ENCODE data around the gene EVPL. TPM values are rescaled to one million over a fixed set of nuclear protein-coding genes. Genes with fewer than 3 reads are reported as not detected.

Gene EVPL
- total and polyA plus RNA-seq, 2 experiments from 2014 or later, result 0.47 to 1.3 TPM

GRCh38 chr17:76032780-76033108 lies 5.6 kb upstream of the EVPL start:
- Mint-ChIP-seq H3K36me3 (ENCODE audit: low read depth) (no peaks in the 10 kb centered on the region), H3K4me3 (no peak overlapping the region), H3K9me3 (no peaks in the 10 kb centered on the region), H3K4me1 (peaks cover 23% of the 10 kb centered on the region), H3K27ac (no peak overlapping the region), H3K27me3 (ENCODE audit: insufficient read depth, low read depth, poor library complexity) (peaks cover 14% of the 10 kb centered on the region)
- DNase-seq (ENCODE audit: low spot score) (no peak), ATAC-seq (no peak)
- no peaks in the 10 kb centered on the region for H3K36me3 ChIP-seq (ENCODE audit: insufficient read depth)
- no peak overlapping the region for H3K4me3 ChIP-seq
- no peaks in the 10 kb centered on the region for H3K79me2 ChIP-seq (replicated peaks; ENCODE audit: insufficient read depth)
- no peak overlapping the region for H3K27ac ChIP-seq (ENCODE audit: low read depth)
- H3F3A ChIP-seq (replicated peaks; ENCODE audit: low read depth), result peaks cover 12% of the 10 kb centered on the region
- peak overlapping the region; percentile 72 for H2AFZ ChIP-seq
- no peaks in the 10 kb centered on the region for H3K27me3 ChIP-seq (ENCODE audit: insufficient read depth)
- H3K4me1 ChIP-seq (ENCODE audit: insufficient read depth), result peaks cover 22% of the 10 kb centered on the region
- H4K20me1 ChIP-seq (replicated peaks; ENCODE audit: insufficient read depth), result no peaks in the 10 kb centered on the region
- H3K9me2 ChIP-seq (ENCODE audit: insufficient read depth), result no peaks in the 10 kb centered on the region
- TF ChIP-seq ZNF462 (CRISPR knock-in tag; IDR thresholded peaks at IDR 0.05) (no peak), STAT1 (IDR thresholded peaks at IDR 0.05; ENCODE audit: unreplicated experiment) (no peak)
- no peak overlapping the region for H3K4me2 ChIP-seq

GRCh38 chr17:76032073-76032779 lies 5.1 kb upstream of the EVPL start:
- H3K4me2 ChIP-seq, result no peak overlapping the region
- H3K4me3 Mint-ChIP-seq, result no peak overlapping the region
- no peaks in the 10 kb centered on the region for H3K79me2 ChIP-seq (replicated peaks; ENCODE audit: insufficient read depth)
- H3K36me3 Mint-ChIP-seq (ENCODE audit: low read depth), result no peaks in the 10 kb centered on the region
- no peaks in the 10 kb centered on the region for H4K20me1 ChIP-seq (replicated peaks; ENCODE audit: insufficient read depth)
- H3K36me3 ChIP-seq (ENCODE audit: insufficient read depth), result no peaks in the 10 kb centered on the region
- H3K4me3 ChIP-seq, result no peak overlapping the region
- H3K27ac Mint-ChIP-seq, result no peak overlapping the region
- peaks cover 14% of the 10 kb centered on the region for H3K27me3 Mint-ChIP-seq (ENCODE audit: insufficient read depth, low read depth, poor library complexity)
- peak overlapping the region; percentile 72 for H2AFZ ChIP-seq
- H3K27ac ChIP-seq (ENCODE audit: low read depth), result no peak overlapping the region
- H3K4me1 Mint-ChIP-seq, result peaks cover 25% of the 10 kb centered on the region
- H3K4me1 ChIP-seq (ENCODE audit: insufficient read depth), result peaks cover 22% of the 10 kb centered on the region
- no peaks in the 10 kb centered on the region for H3K9me3 Mint-ChIP-seq
- peaks cover 12% of the 10 kb centered on the region for H3F3A ChIP-seq (replicated peaks; ENCODE audit: low read depth)
- H3K9me2 ChIP-seq (ENCODE audit: insufficient read depth), result no peaks in the 10 kb centered on the region
- ATAC-seq, result no peak
- DNase-seq (ENCODE audit: low spot score), result no peak
- H3K27me3 ChIP-seq (ENCODE audit: insufficient read depth), result no peaks in the 10 kb centered on the region
- no peak for TF ChIP-seq ZNF331 (CRISPR knock-in tag; IDR thresholded peaks at IDR 0.05; ENCODE audit: low read depth)
- TF ChIP-seq ZNF114 (CRISPR knock-in tag; IDR thresholded peaks at IDR 0.05), result no peak
- no peak for TF ChIP-seq CREB1 (CRISPR knock-in tag; IDR thresholded peaks at IDR 0.05; ENCODE audit: low read depth)
- TF ChIP-seq, protein P1, sequence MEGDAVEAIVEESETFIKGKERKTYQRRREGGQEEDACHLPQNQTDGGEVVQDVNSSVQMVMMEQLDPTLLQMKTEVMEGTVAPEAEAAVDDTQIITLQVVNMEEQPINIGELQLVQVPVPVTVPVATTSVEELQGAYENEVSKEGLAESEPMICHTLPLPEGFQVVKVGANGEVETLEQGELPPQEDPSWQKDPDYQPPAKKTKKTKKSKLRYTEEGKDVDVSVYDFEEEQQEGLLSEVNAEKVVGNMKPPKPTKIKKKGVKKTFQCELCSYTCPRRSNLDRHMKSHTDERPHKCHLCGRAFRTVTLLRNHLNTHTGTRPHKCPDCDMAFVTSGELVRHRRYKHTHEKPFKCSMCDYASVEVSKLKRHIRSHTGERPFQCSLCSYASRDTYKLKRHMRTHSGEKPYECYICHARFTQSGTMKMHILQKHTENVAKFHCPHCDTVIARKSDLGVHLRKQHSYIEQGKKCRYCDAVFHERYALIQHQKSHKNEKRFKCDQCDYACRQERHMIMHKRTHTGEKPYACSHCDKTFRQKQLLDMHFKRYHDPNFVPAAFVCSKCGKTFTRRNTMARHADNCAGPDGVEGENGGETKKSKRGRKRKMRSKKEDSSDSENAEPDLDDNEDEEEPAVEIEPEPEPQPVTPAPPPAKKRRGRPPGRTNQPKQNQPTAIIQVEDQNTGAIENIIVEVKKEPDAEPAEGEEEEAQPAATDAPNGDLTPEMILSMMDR (conservative IDR thresholded peaks at IDR 0.05; ENCODE audit: low read depth in 2 of 2), result no peak
- TF ChIP-seq EZH2phosphoT487 (IDR thresholded peaks at IDR 0.05; ENCODE audit: unreplicated experiment), result no peak
- TF ChIP-seq STAT1 (IDR thresholded peaks at IDR 0.05; ENCODE audit: unreplicated experiment), result no peak
- TF ChIP-seq ETS1 (IDR thresholded peaks at IDR 0.05), result no peak

All from GM23338 (cell line).